Measurements from ENCODE around the gene BCAS2. TPM values are rescaled to one million over a fixed set of nuclear protein-coding genes. Genes with fewer than 3 reads are reported as not detected.

BCAS2 gene
- total and polyA plus RNA-seq, 3 experiments from 2014 or later: 62.9 to 99.9 (median 66.9) TPM

DNA sequence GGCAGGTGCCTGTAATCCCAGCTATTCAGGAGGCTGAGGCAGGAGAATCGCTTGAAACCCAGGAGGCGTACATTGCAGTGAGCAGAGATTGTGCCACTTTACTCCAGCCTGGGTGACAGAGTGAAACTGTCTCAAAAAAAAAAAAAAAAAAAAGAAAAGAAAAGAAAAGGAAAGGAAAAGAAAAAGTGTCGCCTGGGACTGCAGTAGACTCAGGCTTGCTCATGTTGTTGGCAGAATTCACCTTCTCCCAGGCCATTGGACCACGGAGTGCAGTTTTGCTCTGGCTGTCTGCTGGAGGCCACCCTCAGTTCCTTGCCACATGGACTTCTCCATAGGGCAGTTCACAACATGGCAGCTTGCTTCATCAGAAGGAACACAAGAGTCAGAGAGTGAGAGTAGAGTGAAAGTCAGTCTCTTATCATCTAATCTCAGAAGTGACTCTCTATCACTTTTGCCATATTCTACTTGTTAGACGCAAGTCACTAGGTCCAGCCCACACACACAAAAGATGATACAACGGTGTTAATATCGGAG, 29.2 kb downstream of the BCAS2 start:
- ChIA-PET POLR2A (no interaction called here), CTCF (no interaction called here)
- DNase-seq: no peak
- Histone ChIP-seq H3K36me3 (ENCODE audit: insufficient read depth, low read length) (no peaks in the 10 kb centered on the region), H3K4me1 (ENCODE audit: insufficient read depth, low read length) (no peaks in the 10 kb centered on the region), H3K4me3 (ENCODE audit: low read length) (no peak overlapping the region), H3K27ac (ENCODE audit: low read depth, low read length) (no peak overlapping the region), H3K9me3 (ENCODE audit: low read length) (no peaks in the 10 kb centered on the region), H3K27me3 (ENCODE audit: insufficient read depth, low read length, poor library complexity, severe bottlenecking) (no peaks in the 10 kb centered on the region)
- H3K4me3 Mint-ChIP-seq: no peak overlapping the region
- H3K27ac Mint-ChIP-seq: no peak overlapping the region
- H3K27me3 Mint-ChIP-seq: peaks cover 2 to 7% of the 10 kb centered on the region in 2 donors
- no peaks in the 10 kb centered on the region for H3K36me3 Mint-ChIP-seq
- no peaks in the 10 kb centered on the region for H3K4me1 Mint-ChIP-seq
- no peaks in the 10 kb centered on the region for H3K9me3 Mint-ChIP-seq

DNA sequence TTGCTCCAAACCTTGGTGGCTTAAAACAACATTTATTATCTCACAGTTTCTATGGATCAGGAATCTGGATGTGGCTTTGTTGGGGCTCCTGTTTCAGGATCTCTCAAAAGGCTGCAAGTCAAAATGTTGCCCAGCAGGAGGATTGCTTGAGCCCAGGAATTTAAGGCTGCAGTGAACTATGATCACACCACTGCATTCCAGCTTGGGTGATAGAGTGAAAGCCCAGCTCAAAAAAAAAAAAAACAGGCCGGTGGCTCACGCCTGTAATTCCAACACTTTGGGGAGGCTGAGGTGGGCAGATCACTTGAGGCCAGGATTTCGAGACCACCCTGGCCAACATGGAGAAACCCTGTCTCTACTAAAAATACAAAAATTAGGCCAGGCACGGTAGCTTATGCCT, 30.0 kb downstream of the BCAS2 start:
- Histone ChIP-seq H3K4me3 (ENCODE audit: low read length) (no peak overlapping the region), H3K4me1 (ENCODE audit: insufficient read depth, low read length) (no peaks in the 10 kb centered on the region), H3K27ac (ENCODE audit: low read depth, low read length) (no peak overlapping the region), H3K9me3 (ENCODE audit: low read length) (no peaks in the 10 kb centered on the region), H3K27me3 (ENCODE audit: insufficient read depth, low read length, poor library complexity, severe bottlenecking) (no peaks in the 10 kb centered on the region), H3K36me3 (ENCODE audit: insufficient read depth, low read length) (no peaks in the 10 kb centered on the region)
- Mint-ChIP-seq H3K4me1 (no peaks in the 10 kb centered on the region), H3K4me3 (no peak overlapping the region), H3K27me3 (peaks cover 2 to 7% of the 10 kb centered on the region in 2 donors), H3K36me3 (no peaks in the 10 kb centered on the region), H3K27ac (no peak overlapping the region), H3K9me3 (no peaks in the 10 kb centered on the region)
- ChIA-PET POLR2A (no interaction called here), CTCF (no interaction called here)
- DNase-seq: no peak

DNA sequence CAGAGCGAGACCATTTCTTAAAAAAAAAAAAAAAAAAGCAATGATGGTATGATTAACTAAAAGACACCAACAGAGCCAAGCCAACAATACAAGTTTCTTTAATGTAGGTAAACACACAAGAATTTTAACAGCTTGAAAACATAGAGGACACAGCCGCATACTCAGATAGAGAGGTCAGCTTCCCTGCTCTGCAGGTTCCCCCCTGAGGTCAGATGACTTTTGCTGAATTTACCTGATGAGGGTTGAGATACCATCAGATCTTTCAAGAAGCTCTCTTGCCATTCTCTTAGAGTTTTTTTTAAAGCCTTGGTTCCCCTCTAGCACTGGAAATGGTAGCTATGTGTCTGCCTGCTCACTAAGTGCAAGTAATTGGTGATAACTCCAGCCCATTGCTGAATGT, 31.1 kb downstream of the BCAS2 start:
- Histone ChIP-seq H3K9me3 (ENCODE audit: low read length) (no peaks in the 10 kb centered on the region), H3K4me3 (ENCODE audit: low read length) (no peak overlapping the region), H3K27ac (ENCODE audit: low read depth, low read length) (no peak overlapping the region), H3K4me1 (ENCODE audit: insufficient read depth, low read length) (no peaks in the 10 kb centered on the region), H3K36me3 (ENCODE audit: insufficient read depth, low read length) (no peaks in the 10 kb centered on the region), H3K27me3 (ENCODE audit: insufficient read depth, low read length, poor library complexity, severe bottlenecking) (no peaks in the 10 kb centered on the region)
- CTCF ChIA-PET: interaction anchor here (1.1 kb wide), 1 partner anchor 203 kb away, joined by 3 read pairs; no protein-coding TSS in a partner anchor
- H3K9me3 Mint-ChIP-seq: no peaks in the 10 kb centered on the region
- no peak overlapping the region for H3K4me3 Mint-ChIP-seq
- H3K27me3 Mint-ChIP-seq: peaks cover 2 to 7% of the 10 kb centered on the region in 2 donors
- no peaks in the 10 kb centered on the region for H3K4me1 Mint-ChIP-seq
- no peaks in the 10 kb centered on the region for H3K36me3 Mint-ChIP-seq
- POLR2A ChIA-PET: no interaction called here
- no peak for DNase-seq
- H3K27ac Mint-ChIP-seq: no peak overlapping the region

DNA sequence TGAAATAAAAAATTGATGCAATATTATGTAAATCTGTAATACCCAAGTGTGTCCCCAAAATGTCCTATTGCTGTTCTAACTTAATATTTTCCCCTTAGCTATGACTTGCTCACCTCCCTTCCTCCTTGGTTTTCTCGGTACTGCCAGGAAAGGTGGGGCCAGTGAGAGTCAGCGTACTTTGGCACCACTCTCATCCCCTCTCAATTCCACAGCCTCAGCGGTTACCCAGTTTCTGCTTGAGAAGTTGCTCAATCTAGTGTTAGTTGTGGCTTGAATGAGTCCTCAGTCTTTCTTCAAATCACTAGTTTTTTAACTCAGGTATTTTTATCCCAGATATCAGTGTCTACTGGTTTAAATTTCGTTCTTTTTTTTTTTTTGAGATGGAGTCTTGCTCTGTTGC, 32.3 kb downstream of the BCAS2 start:
- Histone ChIP-seq H3K4me1 (ENCODE audit: insufficient read depth, low read length) (no peaks in the 10 kb centered on the region), H3K27ac (ENCODE audit: low read depth, low read length) (no peak overlapping the region), H3K4me3 (ENCODE audit: low read length) (no peak overlapping the region), H3K9me3 (ENCODE audit: low read length) (no peaks in the 10 kb centered on the region), H3K36me3 (ENCODE audit: insufficient read depth, low read length) (no peaks in the 10 kb centered on the region), H3K27me3 (ENCODE audit: insufficient read depth, low read length, poor library complexity, severe bottlenecking) (no peaks in the 10 kb centered on the region)
- H3K4me3 Mint-ChIP-seq: no peak overlapping the region
- ChIA-PET POLR2A (no interaction called here), CTCF (no interaction called here)
- no peak overlapping the region for H3K27ac Mint-ChIP-seq
- H3K9me3 Mint-ChIP-seq: no peaks in the 10 kb centered on the region
- no peaks in the 10 kb centered on the region for H3K36me3 Mint-ChIP-seq
- no peaks in the 10 kb centered on the region for H3K4me1 Mint-ChIP-seq
- H3K27me3 Mint-ChIP-seq: peaks cover 5 to 12% of the 10 kb centered on the region in 2 donors
- DNase-seq: no peak

GRCh38 chr1:114547076-114547475, 34.3 kb downstream of the BCAS2 start:
- Histone ChIP-seq H3K36me3 (ENCODE audit: insufficient read depth, low read length) (no peaks in the 10 kb centered on the region), H3K27me3 (ENCODE audit: insufficient read depth, low read length, poor library complexity, severe bottlenecking) (no peaks in the 10 kb centered on the region), H3K4me3 (ENCODE audit: low read length) (no peak overlapping the region), H3K27ac (ENCODE audit: low read depth, low read length) (no peak overlapping the region), H3K9me3 (ENCODE audit: low read length) (no peaks in the 10 kb centered on the region), H3K4me1 (ENCODE audit: insufficient read depth, low read length) (no peaks in the 10 kb centered on the region)
- Mint-ChIP-seq H3K9me3 (no peaks in the 10 kb centered on the region), H3K27me3 (peaks cover 6 to 15% of the 10 kb centered on the region in 2 donors), H3K36me3 (no peaks in the 10 kb centered on the region), H3K27ac (no peak overlapping the region), H3K4me1 (no peaks in the 10 kb centered on the region), H3K4me3 (no peak overlapping the region)
- POLR2A ChIA-PET: no interaction called here
- CTCF ChIA-PET: no interaction called here
- DNase-seq: no peak

DNA sequence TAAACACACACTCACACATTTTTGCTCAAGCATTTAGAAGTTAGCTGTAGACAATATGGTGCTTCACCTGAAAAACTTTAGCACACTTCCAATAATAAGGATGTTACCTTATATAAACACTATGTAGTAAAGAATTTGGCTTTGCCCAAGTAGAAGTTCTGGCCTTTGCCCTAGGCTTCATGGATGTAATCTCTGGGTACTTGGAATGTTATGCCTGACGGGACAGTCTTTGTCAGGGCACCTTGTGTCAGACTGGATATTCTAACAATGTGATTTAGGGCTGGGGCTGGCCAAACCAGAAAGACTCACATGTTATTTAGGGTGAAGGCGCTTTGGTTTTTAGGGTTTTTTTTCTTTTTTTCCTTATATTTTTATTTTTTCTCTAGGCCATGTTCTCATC, 35.6 kb downstream of the BCAS2 start:
- H3K4me3 Mint-ChIP-seq: no peak overlapping the region
- Histone ChIP-seq H3K27me3 (ENCODE audit: insufficient read depth, low read length, poor library complexity, severe bottlenecking) (no peaks in the 10 kb centered on the region), H3K27ac (ENCODE audit: low read depth, low read length) (no peak overlapping the region), H3K4me3 (ENCODE audit: low read length) (no peak overlapping the region), H3K36me3 (ENCODE audit: insufficient read depth, low read length) (no peaks in the 10 kb centered on the region), H3K9me3 (ENCODE audit: low read length) (no peaks in the 10 kb centered on the region), H3K4me1 (ENCODE audit: insufficient read depth, low read length) (no peaks in the 10 kb centered on the region)
- H3K4me1 Mint-ChIP-seq: no peaks in the 10 kb centered on the region
- H3K9me3 Mint-ChIP-seq: no peaks in the 10 kb centered on the region
- CTCF ChIA-PET: no interaction called here
- peaks cover 6 to 11% of the 10 kb centered on the region in 2 donors for H3K27me3 Mint-ChIP-seq
- H3K36me3 Mint-ChIP-seq: no peaks in the 10 kb centered on the region
- peak overlapping the region in 1 of 8 donors; percentile 32 for H3K27ac Mint-ChIP-seq
- DNase-seq: no peak
- POLR2A ChIA-PET: no interaction called here

- H3K9me3 ChIP-seq (ENCODE audit: low read length): no peaks in the 10 kb centered on the region
- no peaks in the 10 kb centered on the region for H3K36me3 ChIP-seq (ENCODE audit: insufficient read depth, low read length)
- no peaks in the 10 kb centered on the region for H3K4me1 ChIP-seq (ENCODE audit: insufficient read depth, low read length)
- Mint-ChIP-seq H3K27ac (peak overlapping the region in 2 of 8 donors; percentile 16 to 32), H3K36me3 (no peaks in the 10 kb centered on the region), H3K4me3 (no peak overlapping the region), H3K27me3 (peaks cover 6 to 13% of the 10 kb centered on the region in 2 donors), H3K9me3 (no peaks in the 10 kb centered on the region), H3K4me1 (no peaks in the 10 kb centered on the region)
- H3K4me3 ChIP-seq (ENCODE audit: low read length): no peak overlapping the region
- CTCF ChIA-PET: no interaction called here
- POLR2A ChIA-PET: no interaction called here
- no peak overlapping the region for H3K27ac ChIP-seq (ENCODE audit: low read depth, low read length)
- DNase-seq: no peak
- H3K27me3 ChIP-seq (ENCODE audit: insufficient read depth, low read length, poor library complexity, severe bottlenecking): no peaks in the 10 kb centered on the region
Observed at GRCh38 chr1:114545315-114545714, 36.1 kb downstream of the BCAS2 start.

DNA sequence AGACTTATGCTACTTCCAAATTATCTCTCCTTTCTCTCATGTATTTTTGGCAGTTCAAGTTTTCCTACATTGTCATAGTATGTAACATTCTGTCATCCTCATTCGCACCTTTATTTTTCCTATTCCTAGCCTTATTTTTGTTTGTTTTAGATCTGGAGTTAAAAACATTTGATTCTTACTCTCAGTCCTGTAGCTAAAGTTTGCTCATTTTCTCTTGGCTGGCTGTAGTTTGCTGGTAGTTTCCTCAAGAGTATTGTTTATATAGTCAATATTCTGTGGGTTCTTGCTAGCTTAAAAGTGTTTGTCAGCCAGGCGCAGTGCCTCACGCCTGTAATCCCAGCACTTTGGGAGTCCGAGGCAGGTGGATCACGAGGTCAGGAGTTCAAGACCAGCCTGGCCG, 40.6 kb downstream of the BCAS2 start:
- H3K36me3 Mint-ChIP-seq: no peaks in the 10 kb centered on the region
- H3K4me3 Mint-ChIP-seq: peak overlapping the region in 1 of 7 donors; percentile 8
- no peak for DNase-seq
- Histone ChIP-seq H3K27ac (ENCODE audit: low read depth, low read length) (no peak overlapping the region), H3K4me1 (ENCODE audit: insufficient read depth, low read length) (no peaks in the 10 kb centered on the region), H3K4me3 (ENCODE audit: low read length) (no peak overlapping the region), H3K36me3 (ENCODE audit: insufficient read depth, low read length) (no peaks in the 10 kb centered on the region), H3K27me3 (ENCODE audit: insufficient read depth, low read length, poor library complexity, severe bottlenecking) (no peaks in the 10 kb centered on the region), H3K9me3 (ENCODE audit: low read length) (no peaks in the 10 kb centered on the region)
- peaks cover 8 to 20% of the 10 kb centered on the region in 2 donors for H3K27me3 Mint-ChIP-seq
- no peaks in the 10 kb centered on the region for H3K9me3 Mint-ChIP-seq
- POLR2A ChIA-PET: interaction anchor here (0.6 kb wide), 1 partner anchor 194 kb away, joined by 3 read pairs; no protein-coding TSS in a partner anchor
- CTCF ChIA-PET: no interaction called here
- no peaks in the 10 kb centered on the region for H3K4me1 Mint-ChIP-seq
- no peak overlapping the region for H3K27ac Mint-ChIP-seq

- Histone ChIP-seq H3K36me3 (ENCODE audit: insufficient read depth, low read length) (no peaks in the 10 kb centered on the region), H3K27ac (ENCODE audit: low read depth, low read length) (no peak overlapping the region), H3K27me3 (ENCODE audit: insufficient read depth, low read length, poor library complexity, severe bottlenecking) (no peaks in the 10 kb centered on the region), H3K9me3 (ENCODE audit: low read length) (no peaks in the 10 kb centered on the region), H3K4me1 (ENCODE audit: insufficient read depth, low read length) (no peaks in the 10 kb centered on the region), H3K4me3 (ENCODE audit: low read length) (no peak overlapping the region)
- H3K36me3 Mint-ChIP-seq: no peaks in the 10 kb centered on the region
- no peak overlapping the region for H3K27ac Mint-ChIP-seq
- no peak for DNase-seq
- H3K4me3 Mint-ChIP-seq: no peak overlapping the region
- no peaks in the 10 kb centered on the region for H3K4me1 Mint-ChIP-seq
- H3K9me3 Mint-ChIP-seq: no peaks in the 10 kb centered on the region
- peaks cover 8 to 20% of the 10 kb centered on the region in 2 donors for H3K27me3 Mint-ChIP-seq
- ChIA-PET CTCF (no interaction called here), POLR2A (no interaction called here)
Observed at GRCh38 chr1:114540272-114540671, 41.1 kb downstream of the BCAS2 start.
